ENCODE measurements around the gene CLDN7.
A peak's percentile ranks its signal among the peaks of the same experiment; 100 is the strongest.

The CLDN7 gene

DNA sequence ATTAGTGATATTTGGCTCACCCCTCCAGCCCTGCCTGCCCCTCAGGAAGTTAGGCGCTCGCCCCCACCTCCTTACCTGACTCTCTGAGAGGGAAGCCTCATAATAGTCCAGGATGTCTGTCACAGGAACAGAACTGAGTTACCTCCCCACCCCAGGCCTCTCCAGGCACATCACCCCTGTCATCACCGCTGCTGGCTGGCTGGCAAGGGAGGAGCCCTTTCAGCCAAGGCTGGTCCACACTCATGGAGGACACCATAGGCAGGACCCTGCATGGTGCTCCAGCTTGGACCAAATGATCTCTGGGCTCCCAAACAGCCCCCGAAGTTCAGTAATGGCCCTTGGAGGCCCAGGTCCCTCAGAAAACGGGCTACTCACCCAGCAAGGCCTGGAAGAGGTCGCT, 44.1 kb downstream of the CLDN7 start:
- no peak for DNase-seq

DNA sequence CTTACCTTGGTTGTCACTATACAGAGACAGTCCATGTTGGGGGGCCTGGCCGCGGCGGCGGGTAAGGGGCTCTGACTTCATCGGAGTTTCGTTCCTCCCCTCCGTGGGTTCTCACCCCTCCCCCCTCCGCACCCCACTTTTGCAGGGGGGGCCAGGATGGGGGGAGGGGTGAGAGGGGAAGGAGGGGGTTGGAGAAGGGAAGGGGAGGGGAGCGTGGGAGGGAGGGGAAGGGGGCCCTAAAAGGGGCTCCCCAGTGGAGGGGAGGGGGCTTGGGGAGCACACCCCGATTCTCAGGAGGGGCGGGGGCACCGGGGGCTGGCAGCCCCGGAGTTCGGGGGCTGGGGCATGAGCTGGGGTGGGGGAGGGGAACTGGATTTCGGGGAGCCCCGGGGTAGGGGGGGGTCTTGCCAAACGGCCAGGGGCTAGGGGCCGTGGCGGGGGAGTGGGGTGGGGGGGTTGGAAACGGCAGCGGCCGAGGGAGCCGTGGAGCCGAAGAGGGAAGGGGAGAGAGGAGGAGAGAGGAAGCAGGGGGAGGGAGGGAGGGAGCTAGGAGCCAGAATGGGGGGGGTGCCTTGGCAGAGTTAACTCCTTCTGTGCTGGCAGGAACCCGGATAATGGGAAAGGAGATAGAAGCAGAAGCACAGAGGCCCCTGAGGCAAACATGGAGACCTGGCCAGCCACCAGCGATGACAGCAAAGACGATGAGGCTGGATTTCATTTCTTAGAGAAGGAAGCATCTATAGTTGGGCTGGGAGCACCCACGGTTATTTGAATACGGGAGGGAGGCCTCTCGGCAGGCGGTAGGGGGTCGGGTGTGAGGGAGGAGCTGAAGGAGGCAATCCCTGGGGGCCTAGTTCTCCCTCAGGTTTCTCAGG, 44.9 kb downstream of the CLDN7 start:
- DNase-seq = peak; percentile 60

DNA sequence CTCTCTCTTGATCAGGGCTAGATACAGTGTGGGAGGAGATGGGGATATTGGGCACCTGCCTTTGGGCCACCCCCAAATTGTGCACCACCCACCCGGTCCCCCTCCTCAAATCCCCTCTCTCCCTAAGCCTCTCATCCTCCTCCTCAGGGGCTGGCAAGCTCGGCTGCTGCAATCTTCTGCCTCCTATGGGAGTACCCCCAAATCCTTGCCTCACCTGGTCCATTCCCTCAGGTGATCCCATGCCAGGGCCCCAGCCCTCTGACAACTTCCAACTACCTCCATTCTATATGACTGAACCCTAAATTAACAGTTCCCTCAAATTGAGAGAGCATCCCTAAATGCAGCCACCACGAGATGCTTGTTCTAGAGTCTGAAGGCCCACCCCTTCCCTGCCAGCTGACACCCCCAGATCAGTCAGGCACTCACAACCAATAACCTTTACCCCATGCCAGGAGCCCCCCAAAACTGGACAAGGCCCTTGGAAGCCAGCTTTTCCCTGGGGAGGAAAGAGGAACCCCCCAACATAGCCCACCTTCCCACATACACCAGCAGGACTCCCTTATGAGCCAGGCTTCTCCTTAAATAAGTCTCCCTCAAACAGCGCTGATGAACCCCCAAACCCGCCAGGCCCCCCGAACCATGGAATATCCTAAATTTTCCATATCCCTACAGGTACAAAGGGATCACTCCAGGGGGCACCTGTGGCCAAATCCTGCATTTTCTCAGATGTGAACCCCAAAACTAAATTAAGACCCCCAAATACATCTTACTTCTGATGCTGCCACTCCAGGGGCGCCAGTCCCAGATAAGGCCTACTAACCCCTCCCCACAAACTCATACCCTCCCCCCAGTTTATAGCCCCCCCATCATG, 45.8 kb downstream of the CLDN7 start:
- DNase-seq = no peak

DNA sequence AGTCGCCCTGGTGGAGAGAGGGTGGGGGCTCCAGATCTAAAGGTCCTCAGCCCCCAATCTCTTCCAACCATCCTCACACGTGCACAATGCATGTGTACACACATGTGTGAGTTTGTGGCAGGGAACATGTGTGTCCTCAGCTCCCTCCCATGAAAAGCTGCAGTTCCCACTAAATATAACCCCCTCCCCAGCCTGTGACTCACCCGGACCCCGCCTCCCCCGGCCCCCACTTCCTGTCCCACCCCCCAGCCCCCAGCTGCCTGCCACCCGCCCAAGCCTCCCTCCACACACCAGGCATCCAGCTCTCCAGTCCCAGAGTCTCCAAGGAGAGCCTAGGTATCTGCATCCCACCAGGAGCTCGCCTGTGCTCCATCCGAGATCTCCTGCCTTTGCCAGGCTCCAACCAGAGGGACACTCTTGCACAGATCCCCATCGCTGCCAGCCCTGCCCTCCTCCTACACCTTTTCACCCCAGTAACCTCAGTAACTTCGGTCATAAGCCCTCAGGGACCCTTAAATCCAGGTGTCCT, 46.6 kb downstream of the CLDN7 start:
- no peak for DNase-seq

DNA sequence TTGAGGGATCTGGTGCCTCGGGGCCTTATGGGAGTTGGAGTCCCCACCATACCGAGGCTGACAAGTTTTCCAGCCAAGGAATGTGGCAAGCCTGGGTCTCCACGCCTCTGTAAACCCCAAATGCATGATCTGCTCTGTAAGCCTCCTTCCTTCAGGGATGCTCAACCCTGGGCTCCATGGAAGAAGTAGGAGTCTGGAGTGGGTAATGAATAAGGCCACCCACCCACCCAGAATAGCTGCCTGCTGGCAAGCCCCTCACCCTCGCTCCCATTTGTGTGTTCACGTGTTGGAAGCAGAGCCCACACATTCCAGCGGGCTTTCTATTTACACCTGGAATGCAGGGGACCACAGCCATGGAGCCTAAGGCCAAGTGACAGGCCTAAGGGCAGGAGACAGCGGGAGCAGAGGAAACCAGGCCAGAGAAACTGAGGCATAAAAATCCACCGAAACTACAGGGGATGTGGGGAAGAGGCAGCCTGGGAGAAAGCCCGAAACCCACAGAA, 47.1 kb downstream of the CLDN7 start:
- no peak for DNase-seq

DNA sequence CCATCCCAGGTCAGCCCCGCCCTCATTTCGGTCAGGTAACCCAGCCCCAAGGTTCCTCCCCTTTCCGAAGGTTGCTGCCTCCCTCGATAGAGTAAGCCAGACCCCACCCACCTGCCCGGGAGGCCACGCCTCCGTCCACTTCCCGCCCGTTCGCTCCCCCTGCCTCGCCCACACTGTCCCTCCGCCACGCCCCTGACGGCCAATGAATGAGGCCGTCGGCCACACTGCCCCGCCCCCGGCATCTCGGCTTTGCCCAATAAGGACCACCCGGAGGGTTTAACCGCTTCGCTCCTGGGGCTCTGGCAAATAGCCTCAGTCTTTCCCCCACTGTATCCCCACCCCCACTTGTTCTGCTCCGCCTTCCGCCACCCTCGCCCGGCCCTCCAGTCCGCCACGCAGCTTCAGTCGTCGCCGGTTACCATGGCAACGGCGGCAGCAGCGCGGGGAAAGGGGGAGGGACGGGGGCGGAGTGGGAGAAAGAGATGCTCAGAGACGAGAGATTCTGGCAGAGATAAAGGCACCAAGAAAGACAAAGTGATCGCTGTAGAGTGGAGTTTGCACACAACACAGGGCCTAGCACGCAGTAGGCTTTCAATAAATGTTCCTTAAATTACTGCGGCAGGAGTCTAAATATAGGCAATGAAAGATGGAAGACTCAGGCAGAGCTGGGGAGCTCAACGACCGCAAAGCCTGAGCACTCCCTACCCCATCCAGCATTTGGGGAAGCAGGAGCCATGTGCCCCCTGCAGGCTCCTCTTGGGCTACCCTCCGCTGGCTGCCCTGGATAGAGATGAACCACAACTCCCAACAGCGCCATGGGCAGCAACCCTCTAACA, 47.8 kb downstream of the CLDN7 start:
- DNase-seq = peak; percentile 94

DNA sequence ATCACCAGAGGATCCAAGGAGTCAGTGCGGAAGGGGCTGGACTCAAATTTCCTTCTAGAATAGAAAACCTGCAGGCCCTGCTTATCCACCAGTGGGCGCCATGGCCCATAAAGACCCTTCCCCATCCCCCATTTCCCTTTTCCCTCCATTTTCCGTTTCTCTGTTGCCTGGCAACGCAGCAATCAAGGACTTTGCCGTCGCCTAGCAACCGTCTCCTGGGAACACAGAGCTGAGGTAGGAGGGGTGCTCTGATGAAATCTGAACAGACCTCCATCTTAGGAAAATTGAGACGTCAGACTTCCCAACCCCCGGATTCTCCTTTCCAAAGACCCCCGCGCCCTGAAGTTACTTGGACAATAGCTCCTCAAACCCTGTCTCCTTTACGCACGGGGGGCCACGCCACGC, 48.4 kb downstream of the CLDN7 start:
- DNase-seq = peak; percentile 50

DNA sequence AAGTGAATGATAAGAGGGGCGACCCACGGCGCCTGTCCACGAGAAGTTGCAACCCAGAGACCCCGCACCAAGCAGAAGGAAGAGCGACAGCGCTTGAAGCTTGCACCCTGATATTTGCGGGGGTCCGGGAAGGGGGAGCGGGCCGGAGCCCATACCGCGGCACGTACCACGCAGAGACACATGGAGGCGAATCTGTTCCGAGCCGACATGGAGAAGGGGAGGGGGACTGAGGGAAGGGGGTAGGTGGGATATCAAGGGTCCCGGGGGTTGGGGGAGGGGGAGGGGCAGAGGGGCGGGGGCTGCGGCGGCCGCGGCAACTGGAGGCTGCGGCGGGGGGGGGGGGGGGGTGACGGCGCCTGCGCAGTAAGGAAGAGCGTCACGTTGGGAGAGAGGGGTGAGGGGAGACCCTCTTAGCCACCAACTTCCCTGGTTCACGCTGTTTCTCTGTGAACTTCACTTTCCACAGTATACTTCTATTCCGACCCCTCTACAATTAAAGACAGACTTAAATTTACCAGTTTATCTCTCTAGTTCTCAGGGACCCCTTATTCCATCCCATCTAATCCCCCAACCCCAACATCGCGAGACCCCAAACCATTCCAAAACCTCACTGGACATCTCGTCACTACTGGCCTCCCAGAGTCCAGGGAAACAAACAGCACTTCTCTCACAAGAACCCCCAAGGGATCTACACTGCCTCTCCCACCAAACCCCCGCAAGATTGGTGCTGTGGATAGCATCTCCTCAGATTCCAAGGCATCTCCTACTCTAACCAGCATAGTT, 50.6 kb downstream of the CLDN7 start:
- no peak for DNase-seq

Data from suppressor macrophage treated with lipopolysaccharide for 4 hours (primary cell).